ENCODE data around the gene SLC4A1AP.

DNA sequence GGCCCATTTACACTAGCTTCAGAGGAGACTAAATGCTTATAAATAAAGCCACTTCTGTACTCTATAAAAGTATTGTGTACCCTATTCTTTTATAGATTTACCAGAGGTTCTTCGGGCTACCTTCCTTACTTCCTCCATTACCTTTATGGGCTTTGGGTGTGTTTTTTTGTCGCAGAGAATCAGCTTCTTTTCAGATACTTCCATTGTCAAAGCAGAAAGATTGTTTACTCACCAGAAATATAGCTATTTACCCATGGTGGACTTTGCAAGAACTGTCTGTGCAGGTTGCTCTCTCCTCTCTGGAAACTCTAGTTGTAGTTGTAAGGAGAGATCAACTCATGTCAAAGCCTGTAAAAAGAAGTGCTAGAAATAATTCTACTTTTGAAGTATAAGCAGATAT lies 49.7 kb upstream of the SLC4A1AP start:
- TF ChIP-seq, protein P1, sequence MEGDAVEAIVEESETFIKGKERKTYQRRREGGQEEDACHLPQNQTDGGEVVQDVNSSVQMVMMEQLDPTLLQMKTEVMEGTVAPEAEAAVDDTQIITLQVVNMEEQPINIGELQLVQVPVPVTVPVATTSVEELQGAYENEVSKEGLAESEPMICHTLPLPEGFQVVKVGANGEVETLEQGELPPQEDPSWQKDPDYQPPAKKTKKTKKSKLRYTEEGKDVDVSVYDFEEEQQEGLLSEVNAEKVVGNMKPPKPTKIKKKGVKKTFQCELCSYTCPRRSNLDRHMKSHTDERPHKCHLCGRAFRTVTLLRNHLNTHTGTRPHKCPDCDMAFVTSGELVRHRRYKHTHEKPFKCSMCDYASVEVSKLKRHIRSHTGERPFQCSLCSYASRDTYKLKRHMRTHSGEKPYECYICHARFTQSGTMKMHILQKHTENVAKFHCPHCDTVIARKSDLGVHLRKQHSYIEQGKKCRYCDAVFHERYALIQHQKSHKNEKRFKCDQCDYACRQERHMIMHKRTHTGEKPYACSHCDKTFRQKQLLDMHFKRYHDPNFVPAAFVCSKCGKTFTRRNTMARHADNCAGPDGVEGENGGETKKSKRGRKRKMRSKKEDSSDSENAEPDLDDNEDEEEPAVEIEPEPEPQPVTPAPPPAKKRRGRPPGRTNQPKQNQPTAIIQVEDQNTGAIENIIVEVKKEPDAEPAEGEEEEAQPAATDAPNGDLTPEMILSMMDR (conservative IDR thresholded peaks at IDR 0.05; ENCODE audit: low read length): no peak
- TF ChIP-seq EZH2phosphoT487 (IDR thresholded peaks at IDR 0.05; ENCODE audit: borderline replicate concordance): no peak
